AG20443 (cell line): ENCODE data around the gene DLG1.

Source experiments
- DNase-seq: peaks from one replicate; pipeline ENCODE4 v3.0.0; 2012; ENCODE audit warnings: low spot score, mixed read lengths

The DLG1 gene

GRCh38 chr3:197028728-197029510 is 269.5 kb downstream of the DLG1 start:
- DNase-seq, result peak; percentile 29

DNA sequence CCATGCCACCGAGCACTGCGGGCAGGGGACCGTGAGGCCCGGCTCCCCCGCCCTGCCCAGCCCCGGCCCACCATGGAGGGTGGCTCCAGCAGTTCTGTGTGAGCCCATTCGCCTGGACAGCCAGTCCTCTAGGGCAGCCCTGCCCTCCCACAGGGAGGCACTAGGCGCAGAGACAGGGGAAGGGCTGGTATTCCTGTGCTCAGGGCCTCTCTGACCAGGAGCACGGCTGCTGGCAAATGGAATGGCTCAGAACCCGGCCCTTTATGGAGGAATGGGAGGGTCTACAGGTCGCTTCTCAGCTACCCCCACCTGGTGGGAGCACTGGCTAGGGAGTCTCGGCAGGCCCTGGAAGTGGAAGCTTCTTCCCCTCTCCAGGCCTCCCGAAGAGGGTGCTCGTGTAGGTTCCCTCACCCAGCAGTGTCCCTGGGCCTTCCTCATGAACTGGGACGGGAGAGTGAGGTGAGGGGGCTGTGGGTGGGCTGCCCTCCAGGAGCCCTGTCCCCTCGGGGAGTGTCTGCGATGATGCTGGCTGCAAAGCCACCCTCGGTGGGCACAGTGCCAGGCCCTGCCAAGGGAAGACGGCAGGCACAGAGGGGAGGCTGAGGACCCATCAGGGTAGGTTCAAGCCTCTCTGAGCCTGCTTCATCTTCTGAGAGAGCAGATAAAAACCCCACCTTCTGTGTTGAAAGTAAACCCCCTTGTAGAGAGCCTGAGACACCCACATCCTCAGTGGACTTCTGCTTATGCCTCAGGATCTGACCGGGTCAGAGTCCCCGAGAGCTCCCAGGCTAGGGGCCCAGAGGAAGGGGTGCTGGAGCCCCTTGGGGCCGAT is 270.3 kb downstream of the DLG1 start:
- DNase-seq, result peak; percentile 13

DNA sequence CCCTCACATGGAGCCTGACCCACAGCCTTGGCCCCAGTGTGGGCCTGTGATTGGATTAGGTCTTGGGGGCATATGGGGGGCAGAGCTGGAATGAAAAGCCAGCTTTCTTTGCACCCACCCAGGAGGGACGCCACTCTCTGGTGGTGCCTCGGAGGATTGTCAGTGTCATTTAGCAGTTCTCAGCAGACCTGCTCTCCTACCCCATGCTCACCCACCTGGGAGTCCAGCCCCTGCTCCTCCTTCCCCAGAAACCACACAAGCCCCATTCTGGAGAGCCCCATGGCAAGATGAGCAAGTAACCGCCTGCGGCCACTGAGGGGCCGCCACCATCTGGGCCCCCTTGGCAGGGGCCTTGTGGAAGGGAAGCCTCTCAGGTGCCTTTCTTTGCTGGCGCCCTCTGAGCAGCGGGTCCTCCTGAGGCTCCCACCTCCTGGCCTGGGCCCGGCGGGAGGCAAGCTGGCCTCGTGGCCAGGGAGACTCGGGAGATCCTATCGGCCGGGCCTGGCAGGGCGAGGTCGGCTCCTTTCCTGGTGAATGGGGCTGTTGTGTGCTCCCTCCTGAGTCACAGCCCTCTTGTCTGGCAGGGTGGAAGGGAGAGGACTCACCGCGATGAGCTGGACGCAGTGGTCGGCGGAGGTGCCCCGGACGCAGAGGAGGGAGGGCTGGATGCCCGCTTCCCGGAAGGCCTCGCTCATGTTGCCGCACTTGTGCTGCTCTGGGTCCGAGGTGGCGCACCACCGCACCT is 271.1 kb downstream of the DLG1 start:
- peak; percentile 16 for DNase-seq

DNA sequence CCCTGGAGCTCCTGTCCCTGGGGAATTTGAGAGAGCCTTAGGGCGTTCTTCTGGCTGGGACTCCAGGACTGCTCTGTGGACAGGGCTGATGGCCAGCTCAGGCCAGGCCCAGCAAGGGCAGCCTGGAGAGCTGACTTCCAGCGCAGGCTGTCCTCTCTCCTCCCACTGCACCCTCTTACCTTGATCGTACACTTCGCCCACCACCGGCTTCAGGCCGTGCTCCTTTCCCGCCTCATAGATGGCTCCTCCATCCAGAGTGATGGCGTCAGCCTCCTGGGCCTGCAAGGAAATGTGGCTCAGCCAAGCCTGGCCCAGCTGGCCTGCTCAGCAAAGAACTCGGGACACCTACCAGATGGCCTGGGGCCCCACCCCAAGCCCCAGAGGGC is 271.9 kb downstream of the DLG1 start:
- DNase-seq, result peak; percentile 16

- DNase-seq, result peak; percentile 10
Observed at GRCh38 chr3:197025736-197026480, 272.5 kb downstream of the DLG1 start.

GRCh38 chr3:197024881-197025735 is 273.3 kb downstream of the DLG1 start:
- DNase-seq, result peak; percentile 7

DNA sequence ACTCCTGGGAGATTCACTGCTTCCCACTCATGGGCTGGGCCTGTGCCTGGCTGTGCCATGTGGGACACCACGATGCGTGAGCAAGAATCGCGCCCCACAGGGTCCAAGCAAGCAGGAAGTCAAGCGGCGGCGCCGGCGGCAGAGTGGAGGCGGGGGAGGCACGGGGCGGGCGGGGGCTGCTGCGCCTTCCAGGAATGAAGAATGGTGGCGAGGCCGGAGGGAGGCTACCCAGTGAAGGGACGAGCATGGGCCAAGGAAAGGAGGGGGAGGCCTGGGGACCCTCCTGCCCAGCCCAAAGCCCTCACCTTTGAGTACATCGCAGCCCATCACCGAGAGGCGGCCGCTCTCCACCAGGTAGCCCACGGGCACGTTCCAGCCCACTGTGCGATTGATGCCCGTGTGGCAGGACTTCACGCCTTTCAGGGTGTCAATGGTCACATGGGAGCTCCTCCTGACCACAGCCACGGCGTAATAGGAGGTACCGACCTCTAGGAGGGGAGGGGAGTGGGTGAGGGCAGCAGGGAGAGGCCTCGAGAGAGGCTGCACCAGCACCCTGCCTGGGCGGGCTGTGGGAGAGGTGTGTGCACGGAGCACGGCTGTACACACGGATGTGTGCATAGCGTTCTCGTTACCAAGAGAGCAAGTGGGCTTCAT is 274.3 kb downstream of the DLG1 start:
- DNase-seq, result peak; percentile 3

- DNase-seq, result no peak
Observed at GRCh38 chr3:197023241-197023997, 275.0 kb downstream of the DLG1 start.

GRCh38 chr3:197022405-197023231 is 275.8 kb downstream of the DLG1 start:
- no peak for DNase-seq

GRCh38 chr3:197021729-197022404 is 276.5 kb downstream of the DLG1 start:
- DNase-seq, result no peak

- DNase-seq, result no peak
Observed at GRCh38 chr3:197021231-197021630, 277.2 kb downstream of the DLG1 start.

DNA sequence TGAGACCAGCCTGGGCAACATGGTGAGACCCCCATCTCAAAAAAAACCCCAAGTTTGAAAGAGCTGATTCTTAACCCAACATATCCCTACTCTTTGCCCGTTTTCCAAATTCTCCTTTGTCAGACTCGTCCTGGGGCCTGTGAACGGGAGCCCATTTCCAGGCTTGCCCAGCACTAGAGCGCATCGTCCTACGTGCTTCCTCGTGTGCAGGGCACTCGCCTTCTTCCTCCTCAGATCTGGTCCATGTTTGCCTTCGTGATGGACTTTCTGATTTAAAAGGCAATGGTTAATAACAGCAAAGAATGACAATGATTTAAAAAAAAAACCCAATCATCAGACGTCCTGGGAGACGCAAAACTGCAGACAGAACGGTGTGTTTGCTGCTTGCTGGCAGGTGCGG is 278.9 kb downstream of the DLG1 start:
- no peak for DNase-seq

GRCh38 chr3:197019021-197019420 is 279.4 kb downstream of the DLG1 start:
- DNase-seq, result no peak

DNA sequence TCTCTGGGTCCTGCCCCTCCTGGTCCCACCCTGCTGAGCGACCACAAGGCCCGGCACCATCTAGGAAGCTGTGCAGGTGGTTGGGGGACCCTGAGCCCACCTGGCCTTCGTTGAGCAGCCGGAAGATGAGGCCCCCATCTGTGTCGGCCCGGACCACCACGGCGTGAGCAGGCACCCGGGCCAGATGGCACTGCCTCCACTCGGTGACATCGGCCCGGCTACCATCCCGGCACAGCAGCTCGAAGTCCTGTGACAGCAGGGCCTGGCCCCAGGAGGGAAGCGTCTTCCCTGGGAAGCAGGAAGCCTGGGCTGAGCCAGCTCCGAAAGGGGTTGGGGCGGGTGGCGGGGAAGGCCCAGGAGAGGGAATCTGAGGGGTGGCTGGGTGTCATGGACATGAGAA is 281.4 kb downstream of the DLG1 start:
- no peak for DNase-seq

DNA sequence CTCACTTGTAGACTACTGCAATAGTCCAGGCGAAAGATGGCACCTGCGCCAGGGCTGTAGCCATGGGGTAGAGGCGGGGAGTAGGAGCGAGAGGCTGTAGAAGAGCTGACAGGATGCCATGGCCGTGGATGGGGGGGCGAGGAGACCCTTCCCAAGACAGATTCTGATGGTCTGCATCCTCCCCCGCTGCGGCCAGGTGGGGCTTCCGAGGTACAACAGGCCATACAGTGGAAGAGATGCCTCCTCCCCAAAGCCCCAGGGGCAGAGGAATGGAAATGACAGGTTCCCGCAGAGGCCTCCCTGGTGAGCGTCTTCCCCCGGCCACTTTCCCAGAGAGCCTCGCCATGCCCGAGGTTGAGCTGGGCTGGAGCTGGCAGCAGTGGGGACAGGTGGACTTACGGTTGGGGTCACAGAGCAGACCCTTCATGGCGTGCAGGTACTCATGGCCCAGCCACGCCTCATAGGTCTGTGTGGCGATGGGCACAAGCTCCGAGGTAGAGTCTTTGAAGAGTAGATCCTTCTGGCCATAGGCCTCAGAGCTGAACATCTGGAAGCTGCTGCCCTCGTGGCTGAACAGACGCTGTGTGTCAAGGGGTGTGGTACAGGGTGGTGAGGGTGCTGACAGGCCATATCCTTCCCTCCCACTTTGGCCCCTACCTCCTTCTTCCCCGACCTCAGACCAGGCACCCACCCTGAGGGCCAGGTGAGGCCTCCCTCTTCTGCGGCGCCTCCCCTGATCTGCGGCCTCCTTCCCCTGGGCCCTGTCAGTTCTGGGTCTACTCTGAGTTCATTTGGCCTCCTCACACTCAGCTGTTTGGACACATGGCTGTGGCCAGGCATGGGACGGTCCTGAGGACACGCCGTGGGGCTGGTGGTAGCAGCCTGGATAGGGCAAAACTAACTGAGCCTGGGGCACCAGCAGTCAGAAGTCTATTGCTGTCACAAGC is 282.3 kb downstream of the DLG1 start:
- no peak for DNase-seq

- no peak for DNase-seq
Observed at GRCh38 chr3:197014942-197015575, 283.4 kb downstream of the DLG1 start.
